DMS53 treated with DMSO at 0.1 percent for 48 hours (cell line): ENCODE measurements around the gene GLG1.
"Not testable (repeated sequence)": the region's sequence is repeated elsewhere in the genome, so short reads cannot be mapped to it uniquely, and the experiment has no call there.

Experiments used
- DNase-seq: peaks from one replicate; lab custom pipeline; 2025; ENCODE audit not compliant: unreplicated experiment; lab: John Stamatoyannopoulos, UW

The GLG1 gene

GRCh38 chr16:74412775-74413390 lies 194.0 kb downstream of the GLG1 start:
- DNase-seq = not testable (repeated sequence)

DNA sequence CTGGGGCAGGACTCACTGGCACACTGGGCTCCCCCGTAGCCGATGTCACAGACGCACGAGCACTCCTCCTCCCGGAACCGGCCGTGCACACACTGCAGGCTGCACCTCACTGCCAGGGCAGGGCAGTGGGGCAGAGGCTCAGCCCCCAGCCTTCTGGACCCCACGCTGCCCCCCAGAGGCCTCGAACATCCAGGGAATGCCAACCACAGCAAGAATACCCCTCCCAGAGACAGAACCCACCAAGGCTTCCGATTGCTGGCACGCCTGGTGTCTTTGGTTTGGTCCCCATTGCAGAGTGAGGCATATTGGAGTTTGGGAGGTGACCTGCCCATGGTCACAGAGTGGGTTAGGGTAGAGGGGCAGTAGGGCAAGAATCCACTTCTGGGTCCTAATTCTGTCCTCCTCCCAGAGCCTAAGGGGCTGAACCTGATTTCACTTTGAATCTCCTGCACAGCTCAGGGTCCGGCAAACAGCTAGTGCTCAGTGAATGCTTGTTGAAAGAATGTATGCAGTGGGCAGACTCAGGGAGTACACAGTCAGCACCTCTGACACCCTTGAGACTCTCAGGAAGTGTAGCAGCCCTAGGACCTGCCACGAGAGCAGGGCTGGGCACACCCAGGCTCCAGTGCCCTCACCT lies 194.7 kb downstream of the GLG1 start:
- not testable (repeated sequence) for DNase-seq

DNA sequence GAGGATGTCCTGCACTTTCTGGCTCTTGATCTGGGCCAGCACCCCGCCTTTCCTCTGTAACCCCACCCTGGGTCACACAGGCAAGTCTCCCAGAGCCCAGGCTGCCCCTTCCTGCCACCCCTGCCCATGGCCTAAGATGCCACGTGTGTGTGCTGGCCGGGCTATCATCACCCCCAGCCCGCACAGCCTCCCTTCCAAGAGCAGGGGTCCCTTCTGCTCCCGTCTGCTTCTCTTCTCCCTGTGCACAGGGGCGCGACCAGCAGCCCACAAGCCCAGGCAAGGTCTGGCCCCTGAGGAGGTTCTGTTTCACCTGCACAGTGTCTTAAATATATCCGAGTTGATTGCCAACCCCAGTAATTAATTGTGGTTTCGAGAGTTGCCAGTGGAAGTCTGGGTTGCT lies 195.9 kb downstream of the GLG1 start:
- DNase-seq = not testable (repeated sequence)

DNA sequence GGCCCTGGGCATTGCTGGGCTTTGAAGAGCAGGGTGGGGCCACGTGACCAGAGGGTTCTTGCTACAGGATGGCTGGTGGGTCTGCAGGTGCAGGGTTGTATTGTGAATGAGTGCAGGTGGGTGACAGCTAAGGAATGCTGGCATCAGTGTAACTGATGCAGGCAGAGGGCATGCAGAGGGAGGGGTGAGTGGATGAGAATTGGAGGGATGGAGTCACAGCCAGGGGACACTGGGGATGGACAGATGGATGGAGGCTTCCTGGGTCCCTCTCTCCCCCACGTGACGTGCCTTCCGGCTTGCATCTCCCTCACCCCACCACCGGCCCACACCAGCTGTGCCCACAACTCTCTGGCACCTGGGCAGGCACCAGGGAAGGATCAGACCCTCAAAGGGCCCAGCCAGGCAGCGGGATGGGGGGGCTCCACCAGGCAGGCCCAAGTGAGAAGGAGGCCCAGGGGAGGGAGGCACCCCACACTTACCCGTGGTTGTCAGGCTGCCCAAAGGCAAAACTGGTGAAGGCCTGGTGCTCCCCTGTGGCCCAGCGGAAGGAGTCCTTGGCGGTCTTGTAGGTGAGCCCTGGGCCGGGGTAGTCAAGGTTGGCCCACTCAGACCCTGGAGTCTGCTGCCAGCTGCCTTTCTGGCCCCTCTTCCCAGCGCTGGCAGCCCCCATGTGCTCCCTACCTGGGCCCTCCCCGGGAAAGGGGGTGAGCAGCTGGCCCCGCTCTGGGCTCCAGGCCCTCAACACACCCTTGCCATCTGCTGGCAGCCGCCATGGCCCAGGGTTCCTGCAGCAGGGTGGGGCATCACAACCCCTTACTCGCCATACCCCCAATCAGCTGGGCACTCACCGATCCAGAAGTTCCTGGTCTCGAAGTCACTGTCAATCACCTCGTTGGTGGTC lies 196.6 kb downstream of the GLG1 start:
- DNase-seq = not testable (repeated sequence)

GRCh38 chr16:74409185-74409981 lies 197.5 kb downstream of the GLG1 start:
- not testable (repeated sequence) for DNase-seq

DNA sequence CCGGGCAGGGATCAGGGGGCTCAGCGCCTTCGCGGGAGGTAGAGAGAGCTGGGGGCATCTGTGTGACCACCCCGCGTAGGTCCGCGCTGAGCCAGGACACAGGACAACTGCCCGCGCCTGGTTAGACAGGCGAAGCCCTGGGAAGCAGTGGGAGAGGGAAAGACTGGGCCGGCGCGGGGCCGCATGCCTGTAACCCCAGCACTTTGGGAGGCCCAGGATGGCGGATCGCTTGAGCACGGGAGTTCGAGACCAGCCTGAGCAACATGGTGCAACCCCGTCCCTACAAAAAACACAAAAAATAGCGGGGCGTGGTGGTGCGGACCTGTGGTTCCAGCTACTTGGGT lies 199.6 kb downstream of the GLG1 start:
- DNase-seq = not testable (repeated sequence)

DNA sequence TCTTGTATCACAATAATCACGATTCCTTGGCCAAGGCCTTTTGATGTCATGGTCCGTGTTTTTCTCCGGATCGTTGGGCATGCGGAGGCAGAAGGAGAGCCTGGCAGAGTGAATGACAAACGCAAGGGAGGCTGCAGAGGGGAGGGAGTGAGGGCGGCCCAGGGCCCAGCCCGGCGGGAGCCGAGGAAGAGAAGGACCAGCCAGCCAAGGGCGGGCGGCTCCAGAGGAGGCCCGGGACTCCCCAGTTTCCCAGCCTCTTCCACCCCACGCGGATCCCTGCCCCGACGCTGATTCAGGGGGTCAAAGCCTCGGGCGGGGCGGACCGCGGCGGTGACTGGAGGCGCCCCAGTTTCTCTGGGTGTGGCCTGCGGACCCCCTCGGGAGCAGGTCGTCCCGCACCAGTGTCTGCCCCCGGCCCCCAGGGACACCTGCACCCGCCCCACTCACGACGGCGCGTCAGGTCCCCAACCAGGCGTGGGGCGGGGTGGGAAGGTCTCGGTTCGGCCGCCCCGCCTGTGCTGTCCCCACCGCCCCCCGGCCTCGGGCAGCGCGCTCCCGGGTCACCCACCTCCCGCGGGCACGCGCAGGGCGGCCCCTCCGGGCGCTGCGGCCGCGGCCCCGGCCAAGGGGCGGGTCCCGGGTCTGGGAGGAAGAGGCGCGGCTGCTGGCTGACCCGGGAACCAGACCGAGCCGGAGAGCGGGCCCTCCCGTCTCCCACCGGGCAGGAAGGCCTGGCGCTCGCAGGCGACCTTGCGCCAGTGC lies 200.1 kb downstream of the GLG1 start:
- not testable (repeated sequence) for DNase-seq

DNA sequence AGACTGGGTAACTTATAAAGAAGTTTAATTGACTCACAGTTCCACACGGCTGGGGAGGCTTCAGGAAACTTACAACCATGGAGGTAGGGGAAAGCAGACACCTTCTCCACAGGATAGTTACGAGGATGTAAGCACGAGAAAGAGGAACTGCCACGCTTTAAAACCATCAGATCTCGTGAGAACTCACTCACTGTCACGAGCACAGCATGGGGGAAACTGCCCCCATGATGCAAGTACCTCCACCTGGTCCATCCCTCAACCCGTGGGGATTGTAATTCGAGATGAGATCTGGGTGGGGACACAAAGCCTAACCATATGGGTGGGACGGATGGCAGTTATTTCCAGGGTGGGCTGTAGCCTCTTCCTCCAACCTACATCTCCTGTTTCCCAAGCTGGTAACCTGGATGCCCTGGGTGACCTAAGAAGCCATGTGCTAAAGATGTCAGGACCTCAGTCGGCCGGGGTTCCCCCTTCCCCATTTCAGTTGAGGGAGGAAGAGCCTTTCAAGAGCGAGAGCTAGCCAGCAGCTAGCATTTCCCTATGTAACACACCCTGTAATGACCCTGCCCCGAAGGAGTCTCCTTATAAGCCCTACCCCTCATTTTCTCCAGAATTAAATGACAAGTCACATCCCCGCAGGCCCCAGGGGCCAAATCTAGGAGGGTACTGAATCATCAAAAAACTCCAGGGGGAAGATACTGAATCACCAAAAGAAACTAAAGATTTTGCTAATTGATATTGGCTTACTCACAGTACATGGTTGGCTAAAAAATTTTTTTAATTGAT lies 202.6 kb downstream of the GLG1 start:
- not testable (repeated sequence) for DNase-seq

DNA sequence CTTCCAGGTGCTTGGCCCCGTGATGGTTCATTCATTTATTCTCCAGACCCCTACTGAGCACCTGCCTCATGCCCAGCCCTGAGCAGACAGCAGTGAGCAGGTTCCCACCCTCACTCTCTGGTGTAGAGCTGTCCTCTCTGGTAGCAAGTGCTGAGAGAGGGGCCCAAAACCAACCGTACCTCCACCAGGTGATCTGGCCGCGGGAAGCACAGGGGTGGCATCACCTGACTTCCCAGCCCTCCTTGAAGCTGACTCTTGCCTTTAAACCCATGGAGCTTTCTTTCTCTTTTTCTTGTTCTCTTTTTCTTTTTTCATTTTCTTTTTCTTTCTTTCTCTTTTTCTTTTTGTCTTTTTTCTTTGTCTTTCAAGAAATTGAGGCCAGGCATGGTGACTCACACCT lies 206.7 kb downstream of the GLG1 start:
- DNase-seq = not testable (repeated sequence)

DNA sequence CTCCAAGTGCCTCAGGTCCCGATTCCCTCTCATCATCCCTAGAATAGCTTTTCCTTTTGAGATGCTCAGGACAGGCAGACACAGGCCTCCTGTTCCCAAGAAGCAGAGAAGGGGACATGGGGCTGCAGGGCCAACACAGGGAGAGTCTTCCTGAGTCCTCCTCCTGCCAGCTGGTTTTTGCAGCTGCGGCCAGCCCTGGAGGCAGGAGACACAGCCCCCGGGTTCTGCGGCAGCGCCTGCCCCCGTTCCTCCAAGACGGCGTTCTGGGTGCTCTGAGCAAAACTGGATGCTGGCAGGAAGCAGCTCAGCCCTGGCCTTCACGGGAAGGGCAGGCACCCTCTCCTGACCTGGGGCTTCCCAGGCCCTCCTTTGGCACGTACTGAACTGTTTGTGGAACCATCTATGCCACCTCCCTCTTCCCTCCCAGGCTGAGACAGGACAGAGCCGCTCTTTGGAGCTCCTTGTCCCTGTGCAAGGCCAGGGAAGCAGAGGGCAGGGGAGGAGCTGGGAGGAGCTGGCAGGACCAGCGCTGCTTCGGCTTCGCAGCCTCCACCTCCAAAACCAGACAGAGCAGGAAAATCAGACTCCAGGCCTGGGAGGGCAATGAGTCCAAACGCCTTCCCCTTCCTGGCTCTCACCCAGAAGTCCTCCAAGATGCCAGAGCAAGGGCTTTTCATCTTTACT lies 208.6 kb downstream of the GLG1 start:
- not testable (repeated sequence) for DNase-seq
